GM13976 (cell line): ENCODE data around the gene PRAMEF11.

ENCODE experiments used
- DNase-seq: peaks from one replicate; pipeline ENCODE4 v3.0.0; 2012; ENCODE audit warnings: low spot score
- in situ Hi-C: fragments of 300-500 bp; cut with MboI; formaldehyde crosslinking; loops from one replicate; pipeline ENCODE4 v1.12.0; 2022; ENCODE audit warnings: low sequenced_read_pairs, mixed read lengths, inconsistent platforms; ENCODE audit not compliant: unreplicated experiment
- TF ChIP-seq, protein P1 (sequence below): IDR thresholded peaks from 2 replicates; pipeline ENCODE4 v1.5.1; 2012; ENCODE audit warnings: borderline replicate concordance, mild to moderate bottlenecking; ENCODE audit not compliant: insufficient read depth; ENCODE audit errors: extremely low read depth, missing control alignments, control extremely low read depth

PRAMEF11 gene

DNA sequence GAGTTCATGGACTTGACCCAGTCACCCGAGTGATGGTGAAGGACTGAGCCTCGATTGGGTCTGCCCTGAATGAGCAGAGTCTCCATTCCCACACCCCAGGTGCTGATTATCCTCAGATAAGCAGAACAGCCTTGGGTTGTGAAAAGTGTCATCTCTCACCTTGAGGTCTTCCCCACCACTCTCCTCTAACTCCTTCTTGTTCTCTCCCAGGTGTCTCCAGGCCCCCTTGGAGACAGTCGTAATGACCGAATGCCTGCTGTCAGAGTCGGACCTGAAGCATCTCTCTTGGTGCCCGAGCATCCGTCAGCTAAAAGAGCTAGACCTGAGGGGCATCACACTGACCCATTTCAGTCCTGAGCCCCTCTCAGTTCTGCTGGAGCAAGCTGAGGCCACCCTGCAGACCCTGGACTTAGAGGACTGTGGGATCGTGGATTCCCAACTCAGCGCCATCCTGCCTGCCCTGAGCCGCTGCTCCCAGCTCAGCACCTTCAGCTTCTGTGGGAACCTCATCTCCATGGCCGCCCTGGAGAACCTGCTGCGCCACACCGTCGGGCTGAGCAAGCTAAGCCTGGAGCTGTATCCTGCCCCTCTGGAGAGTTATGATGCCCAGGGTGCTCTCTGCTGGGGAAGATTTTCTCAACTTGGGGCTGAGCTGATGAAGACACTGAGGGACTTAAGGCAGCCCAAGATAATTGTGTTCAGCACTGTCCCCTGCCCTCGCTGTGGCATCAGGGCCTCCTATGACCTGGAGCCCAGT, 54.2 kb downstream of the PRAMEF11 start:
- in situ Hi-C loops: loop anchor here (25.0 kb wide), 1 partner anchor 460 kb away; the partner anchor contains the start of gene PRAMEF18
- DNase-seq: no peak
- TF ChIP-seq, protein P1, sequence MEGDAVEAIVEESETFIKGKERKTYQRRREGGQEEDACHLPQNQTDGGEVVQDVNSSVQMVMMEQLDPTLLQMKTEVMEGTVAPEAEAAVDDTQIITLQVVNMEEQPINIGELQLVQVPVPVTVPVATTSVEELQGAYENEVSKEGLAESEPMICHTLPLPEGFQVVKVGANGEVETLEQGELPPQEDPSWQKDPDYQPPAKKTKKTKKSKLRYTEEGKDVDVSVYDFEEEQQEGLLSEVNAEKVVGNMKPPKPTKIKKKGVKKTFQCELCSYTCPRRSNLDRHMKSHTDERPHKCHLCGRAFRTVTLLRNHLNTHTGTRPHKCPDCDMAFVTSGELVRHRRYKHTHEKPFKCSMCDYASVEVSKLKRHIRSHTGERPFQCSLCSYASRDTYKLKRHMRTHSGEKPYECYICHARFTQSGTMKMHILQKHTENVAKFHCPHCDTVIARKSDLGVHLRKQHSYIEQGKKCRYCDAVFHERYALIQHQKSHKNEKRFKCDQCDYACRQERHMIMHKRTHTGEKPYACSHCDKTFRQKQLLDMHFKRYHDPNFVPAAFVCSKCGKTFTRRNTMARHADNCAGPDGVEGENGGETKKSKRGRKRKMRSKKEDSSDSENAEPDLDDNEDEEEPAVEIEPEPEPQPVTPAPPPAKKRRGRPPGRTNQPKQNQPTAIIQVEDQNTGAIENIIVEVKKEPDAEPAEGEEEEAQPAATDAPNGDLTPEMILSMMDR: no peak

DNA sequence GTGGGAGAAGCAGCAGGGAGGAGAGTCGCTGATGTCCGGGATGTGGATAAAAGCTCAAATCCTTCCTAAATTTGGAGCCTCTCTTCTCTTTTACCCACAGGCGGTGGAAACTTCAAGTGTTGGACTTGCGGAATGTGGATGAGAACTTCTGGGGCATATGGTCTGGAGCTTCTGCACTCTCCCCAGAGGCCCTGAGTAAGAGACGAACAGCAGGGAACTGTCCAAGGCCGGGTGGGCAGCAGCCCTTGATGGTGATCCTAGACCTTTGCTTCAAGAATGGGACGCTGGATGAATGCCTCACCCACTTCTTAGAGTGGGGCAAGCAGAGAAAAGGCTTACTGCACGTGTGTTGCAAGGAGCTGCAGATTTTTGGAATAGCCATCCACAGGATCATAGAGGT, 55.8 kb downstream of the PRAMEF11 start:
- in situ Hi-C loops: loop anchor here (25.0 kb wide), 1 partner anchor 462 kb away; the partner anchor contains the start of gene PRAMEF18
- no peak for DNase-seq
- TF ChIP-seq, protein P1: no peak

DNA sequence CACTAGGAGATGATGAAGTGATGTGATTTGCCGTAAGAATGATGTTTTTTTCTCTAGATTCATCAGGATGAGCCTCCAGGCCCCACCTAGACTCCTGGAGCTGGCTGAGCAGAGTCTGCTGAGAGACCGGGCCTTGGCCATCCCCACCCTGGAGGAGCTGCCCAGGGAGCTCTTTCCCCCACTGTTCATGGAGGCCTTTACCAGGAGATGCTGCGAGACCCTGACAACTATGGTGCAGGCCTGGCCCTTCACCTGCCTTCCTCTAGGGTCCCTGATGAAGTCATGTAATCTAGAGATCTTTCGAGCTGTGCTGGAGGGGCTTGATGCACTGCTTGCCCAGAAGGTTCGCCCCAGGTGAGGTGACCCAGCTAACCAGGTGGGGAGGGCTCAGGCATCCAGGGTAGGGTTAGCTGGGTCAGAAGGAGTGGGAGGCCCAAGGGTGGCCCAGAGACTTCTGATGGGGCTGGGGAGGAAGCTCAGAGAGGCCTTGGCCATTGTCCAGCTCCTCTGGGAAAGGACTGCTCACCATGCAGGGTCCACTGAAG, 56.3 kb downstream of the PRAMEF11 start:
- in situ Hi-C loops: loop anchor here (25.0 kb wide), 1 partner anchor 462 kb away; the partner anchor contains the start of gene PRAMEF18
- no peak for DNase-seq
- TF ChIP-seq, protein P1: no peak
